Caco-2 (cell line): ENCODE measurements around the gene GAPT. TPM values are rescaled to one million over a fixed set of nuclear protein-coding genes. Genes with fewer than 3 reads are reported as not detected.

Experiments
- BruUV-seq: library from RNA; stranded (reverse); fragments of 400-500 nt; replicated peaks from 2 replicates; lab custom pipeline; 2021; lab: Mats Ljungman, UMichigan
- CTCF ChIA-PET: fragments of 300-600 bp; sonication (Branson Sonifier 250); formaldehyde crosslinking; loops from one replicate; lab custom pipeline; 2022; ENCODE audit warnings: antibody characterized with exemption; lab: Charles Lee
- POLR2A ChIA-PET: fragments of 300-600 bp; sonication (Branson Sonifier 250); formaldehyde crosslinking; loops from one replicate; lab custom pipeline; 2022; ENCODE audit warnings: antibody characterized with exemption; lab: Charles Lee
- DNase-seq, 2 experiments: peaks; one replicate each; pipeline versions ENCODE4 v3.0.0 to v3.0.0-alpha.2; 2020 to 2022
- H3K27me3 ChIP-seq: replicated peaks from 2 replicates; pipeline ENCODE4 v1.6.0; 2011; ENCODE audit warnings: low read length; ENCODE audit not compliant: control insufficient read depth, insufficient read depth
- H3K36me3 ChIP-seq: 2 replicates; pipeline ENCODE4 v1.5.1; 2011; ENCODE audit warnings: low read length; ENCODE audit not compliant: control insufficient read depth, insufficient read depth
- H3K4me1 ChIP-seq: fragments of 250-450 bp; sonication (Bioruptor Pico); 2 replicates; pipeline ENCODE4 v1.5.1; 2020; ENCODE audit warnings: mild to moderate bottlenecking
- H3K4me3 ChIP-seq: 2 replicates; pipeline ENCODE4 v1.5.1; 2011; ENCODE audit warnings: low read depth, mild to moderate bottlenecking, control low read depth, low read length
- H3K9me3 ChIP-seq: fragments of 250-450 bp; sonication (Bioruptor Pico); 2 replicates; pipeline ENCODE4 v1.5.1; 2020; ENCODE audit warnings: mild to moderate bottlenecking, moderate library complexity
- H3K27ac Mint-ChIP-seq: one replicate; pipeline ENCODE4 v1.8.0; 2022; ENCODE audit warnings: mixed read lengths; ENCODE audit not compliant: unreplicated experiment
- H3K27me3 Mint-ChIP-seq: one replicate; pipeline ENCODE4 v1.8.0; 2022; ENCODE audit warnings: mixed read lengths; ENCODE audit not compliant: insufficient read depth, unreplicated experiment
- H3K36me3 Mint-ChIP-seq: one replicate; pipeline ENCODE4 v1.8.0; 2022; ENCODE audit warnings: mild to moderate bottlenecking, mixed read lengths; ENCODE audit not compliant: insufficient read depth, unreplicated experiment
- H3K4me1 Mint-ChIP-seq: one replicate; pipeline ENCODE4 v1.8.0; 2022; ENCODE audit warnings: low read depth, mixed read lengths; ENCODE audit not compliant: unreplicated experiment
- H3K4me3 Mint-ChIP-seq: one replicate; pipeline ENCODE4 v1.8.0; 2022; ENCODE audit warnings: mild to moderate bottlenecking, moderate library complexity, mixed read lengths; ENCODE audit not compliant: unreplicated experiment
- H3K9me3 Mint-ChIP-seq: one replicate; pipeline ENCODE4 v1.8.0; 2022; ENCODE audit warnings: mixed read lengths; ENCODE audit not compliant: unreplicated experiment
- CTCF ChIP-seq, 2 experiments: fragments of 200-600 bp in 1 of 2; IDR thresholded peaks; 1 replicate in 1 of 2; 2 replicates in 1 of 2; pipeline versions ENCODE4 v1.5.1 to v1.8.0; 2011 to 2022; ENCODE audit warnings: antibody characterized with exemption in 1 of 2, control low read depth in 1 of 2, inconsistent platforms in 1 of 2, low read depth in 1 of 2, low read length in 1 of 2, mild to moderate bottlenecking in 1 of 2, moderate library complexity in 1 of 2; ENCODE audit not compliant: insufficient read depth in 1 of 2, severe bottlenecking in 1 of 2, unreplicated experiment in 1 of 2
- intact Hi-C: fragments of 100-400 bp; cut with micrococcal nuclease; formaldehyde crosslinking; loops from one replicate; pipeline ENCODE4 v1.10.0; 2022; ENCODE audit not compliant: unreplicated experiment
- total RNA-seq: library from RNA; stranded (reverse); gene quantifications from 2 replicates; pipeline ENCODE4 v1.2.3, GENCODE V29; 2022

Gene GAPT
- total RNA-seq, 1 experiment from 2014 or later, result not detected

DNA sequence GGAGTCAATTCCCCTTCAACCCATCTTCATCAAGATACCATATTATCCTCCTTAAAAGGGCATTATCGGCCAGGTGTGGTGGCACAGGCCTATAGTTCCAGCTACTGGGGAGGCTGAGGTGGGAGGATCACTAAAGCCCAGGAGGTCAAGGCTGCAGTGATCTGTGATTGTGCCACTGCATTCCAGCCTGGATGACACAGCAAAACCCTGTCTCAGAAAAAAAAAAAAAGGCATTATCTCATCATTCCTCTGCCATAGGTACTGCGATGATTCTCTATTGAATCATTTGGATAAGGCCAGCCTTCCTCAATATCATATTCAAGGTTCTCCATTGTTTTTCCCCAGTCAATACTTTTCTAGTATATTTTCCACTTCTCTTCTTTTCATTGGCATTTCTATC is 52.5 kb downstream of the GAPT start:
- DNase-seq, result no peak
- Mint-ChIP-seq H3K36me3 (no peaks in the 10 kb centered on the region), H3K9me3 (peaks cover 8% of the 10 kb centered on the region), H3K4me3 (no peak overlapping the region), H3K4me1 (peaks cover 7% of the 10 kb centered on the region), H3K27ac (no peak overlapping the region), H3K27me3 (no peaks in the 10 kb centered on the region)
- intact Hi-C loops, result no loop called here
- H3K27me3 ChIP-seq, result no peaks in the 10 kb centered on the region
- no peak for TF ChIP-seq CTCF (IDR thresholded peaks at IDR 0.05; ENCODE audit: insufficient read depth in 1 of 2, low read depth in 1 of 2, low read length in 1 of 2, severe bottlenecking in 1 of 2, unreplicated experiment in 1 of 2)
- no peak overlapping the region for H3K4me3 ChIP-seq
- CTCF ChIA-PET, result no interaction called here
- no peaks in the 10 kb centered on the region for H3K36me3 ChIP-seq
- BruUV-seq, result no TSS peak
- POLR2A ChIA-PET, result no interaction called here
- no peaks in the 10 kb centered on the region for H3K4me1 ChIP-seq
- no peaks in the 10 kb centered on the region for H3K9me3 ChIP-seq

GRCh38 chr5:58544195-58544594 is 53.0 kb downstream of the GAPT start:
- peaks cover 3% of the 10 kb centered on the region for H3K9me3 Mint-ChIP-seq
- Histone ChIP-seq H3K4me3 (no peak overlapping the region), H3K4me1 (no peaks in the 10 kb centered on the region), H3K36me3 (no peaks in the 10 kb centered on the region), H3K9me3 (no peaks in the 10 kb centered on the region), H3K27me3 (no peaks in the 10 kb centered on the region)
- TF ChIP-seq CTCF (IDR thresholded peaks at IDR 0.05; ENCODE audit: insufficient read depth in 1 of 2, low read depth in 1 of 2, low read length in 1 of 2, severe bottlenecking in 1 of 2, unreplicated experiment in 1 of 2), result no peak
- ChIA-PET POLR2A (no interaction called here), CTCF (no interaction called here)
- no peak overlapping the region for H3K4me3 Mint-ChIP-seq
- DNase-seq, result no peak
- H3K4me1 Mint-ChIP-seq, result peaks cover 7% of the 10 kb centered on the region
- H3K36me3 Mint-ChIP-seq, result no peaks in the 10 kb centered on the region
- no peaks in the 10 kb centered on the region for H3K27me3 Mint-ChIP-seq
- intact Hi-C loops, result no loop called here
- no TSS peak for BruUV-seq
- no peak overlapping the region for H3K27ac Mint-ChIP-seq

GRCh38 chr5:58544926-58545325 is 53.7 kb downstream of the GAPT start:
- CTCF ChIA-PET, result no interaction called here
- Histone ChIP-seq H3K4me1 (no peaks in the 10 kb centered on the region), H3K9me3 (no peaks in the 10 kb centered on the region), H3K36me3 (no peaks in the 10 kb centered on the region), H3K27me3 (no peaks in the 10 kb centered on the region), H3K4me3 (no peak overlapping the region)
- Mint-ChIP-seq H3K9me3 (no peaks in the 10 kb centered on the region), H3K27ac (no peak overlapping the region), H3K4me3 (no peak overlapping the region), H3K36me3 (no peaks in the 10 kb centered on the region), H3K4me1 (peaks cover 7% of the 10 kb centered on the region), H3K27me3 (no peaks in the 10 kb centered on the region)
- intact Hi-C loops, result no loop called here
- no peak for TF ChIP-seq CTCF (IDR thresholded peaks at IDR 0.05; ENCODE audit: insufficient read depth in 1 of 2, low read depth in 1 of 2, low read length in 1 of 2, severe bottlenecking in 1 of 2, unreplicated experiment in 1 of 2)
- POLR2A ChIA-PET, result no interaction called here
- DNase-seq, result no peak
- no TSS peak for BruUV-seq
